Measurements from ENCODE around the gene LCORL. TPM values are rescaled to one million over a fixed set of nuclear protein-coding genes. Genes with fewer than 3 reads are reported as not detected.

LCORL gene
- total RNA-seq, result 4.5 and 6.8 TPM in 2 replicates

DNA sequence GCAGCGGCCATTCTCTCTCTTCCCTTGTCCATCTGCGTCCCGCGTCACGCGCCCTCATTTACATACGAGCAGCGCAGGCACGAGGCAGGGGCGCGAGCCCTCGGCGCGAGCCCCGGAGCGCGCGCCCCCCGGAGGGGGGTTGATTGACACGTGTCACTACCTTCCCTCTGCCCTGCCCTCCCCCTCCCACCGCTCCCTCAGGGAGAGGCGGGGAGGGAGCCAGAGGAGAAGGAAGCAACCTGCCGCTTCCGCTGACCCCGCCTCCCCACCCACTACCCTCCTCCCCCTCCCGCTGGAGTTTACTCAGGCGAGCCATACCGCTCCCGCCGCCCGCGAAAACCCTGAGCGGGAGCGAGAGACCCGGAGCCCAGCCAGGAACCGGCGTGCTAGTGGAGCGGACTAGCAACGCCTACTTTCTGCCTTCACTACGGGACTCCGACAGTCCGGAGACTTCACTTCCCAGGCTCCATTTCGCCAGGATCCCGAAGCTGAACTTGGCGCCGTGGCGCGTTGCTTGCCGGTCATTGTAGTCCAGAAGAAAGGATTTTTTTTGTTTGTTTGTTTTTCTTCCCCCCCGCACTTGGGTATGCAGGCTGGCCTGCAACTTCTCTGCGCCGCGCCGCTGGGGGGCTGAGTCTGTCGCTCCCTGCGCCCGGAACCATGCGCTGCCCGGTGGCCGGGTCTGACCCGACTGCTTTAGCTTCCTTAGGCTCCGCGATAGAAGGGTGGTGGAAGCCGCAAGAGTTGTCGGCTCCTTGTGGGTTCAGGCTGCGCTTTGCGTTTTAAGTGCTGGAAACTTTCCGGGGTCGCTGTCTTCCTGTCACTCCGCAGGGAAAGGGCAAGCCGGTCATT lies at the start of gene LCORL:
Gene LCORL (minus strand): TSS at position 36 of the 852 bp plus-strand sequence. CDS start 4 bp downstream, at position 32.

DNA sequence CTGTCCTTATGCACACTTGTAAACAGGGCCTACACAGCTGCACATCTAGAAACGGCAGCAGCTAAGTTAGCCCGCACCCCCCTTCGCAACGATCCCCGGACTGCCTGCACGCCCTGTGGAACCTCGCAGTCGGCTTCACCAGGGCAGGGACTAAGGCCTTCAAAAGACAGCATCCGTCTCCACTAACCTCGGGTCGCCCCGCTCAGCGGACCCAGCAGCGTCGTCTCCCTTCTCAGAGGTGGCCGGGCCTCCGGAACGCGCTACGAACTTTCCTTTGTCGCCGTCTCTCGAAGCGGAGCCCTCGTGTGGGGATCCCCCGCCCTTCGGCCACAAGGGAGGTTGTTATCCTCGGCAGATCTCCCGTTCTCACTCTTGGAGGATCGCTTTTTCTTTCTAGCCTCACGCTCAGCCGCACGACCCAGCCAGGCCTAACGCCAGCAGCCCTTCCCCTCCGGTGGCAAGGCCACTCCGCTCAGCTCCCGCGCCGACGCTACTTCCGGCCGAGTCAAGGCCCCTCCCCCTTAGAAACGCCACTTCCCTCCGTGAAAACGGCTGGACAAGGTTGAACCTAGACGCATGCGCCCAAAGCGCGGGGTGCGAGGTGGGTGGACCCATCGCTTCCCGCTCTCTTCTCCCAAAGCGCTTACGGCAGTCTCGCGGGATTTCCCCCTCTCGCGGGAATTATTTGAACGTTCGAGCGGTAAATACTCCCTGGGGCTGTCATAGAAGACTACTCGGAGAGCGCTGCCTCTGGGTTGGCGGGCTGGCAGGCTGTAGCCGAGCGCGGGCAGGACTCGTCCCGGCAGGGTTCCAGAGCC lies 211.1 kb downstream of the LCORL start, which contains the start of the genes DCAF16 and NCAPG:
Gene DCAF16 (minus strand): TSS at position 498 of the 818 bp plus-strand sequence. CDS start 6,616 bp downstream, outside the sequence.
Gene NCAPG (plus strand): TSS at position 720 of the 818 bp plus-strand sequence. CDS start 99 bp downstream, outside the sequence.

Other genes starting within 250 kb of the LCORL start
- gene FAM184B, start 240.1 kb downstream of the LCORL start, total RNA-seq, result under 0.01 TPM in 1 of 2 replicates, not detected in the other
- gene DCAF16, start 211.0 kb downstream of the LCORL start, total RNA-seq, result 11.2 and 12.3 TPM in 2 replicates
- 7.6 and 10.7 TPM in 2 replicates for gene NCAPG, start 210.8 kb downstream of the LCORL start, total RNA-seq